Hindlimb muscle (tissue), 1 donor: Measurements from ENCODE around the gene CALHM6. TPM values are rescaled to one million over a fixed set of nuclear protein-coding genes. Genes with fewer than 3 reads are reported as not detected.

Experiments used
- DNase-seq: peaks from one replicate; pipeline ENCODE4 v3.0.0-alpha.2; 2013
- polyA plus RNA-seq: library from polyadenylated mRNA; unstranded; fragments of 120-200 nt; gene quantifications from one replicate; pipeline ENCODE4 v1.2.1, GENCODE V29; 2013; ENCODE audit not compliant: insufficient read length

The CALHM6 gene
- 3.8 TPM for polyA plus RNA-seq

GRCh38 chr6:116461331-116461931 lies at the start of gene CALHM6:
Gene CALHM6, plus strand, starts transcription at chr6:116461375. Its CDS starts 555 bp downstream, at chr6:116461930.
- DNase-seq = no peak

GRCh38 chr6:116412270-116412669 lies 48.9 kb upstream of the CALHM6 start:
- DNase-seq = no peak

- no peak for DNase-seq
These were observed 47.8 kb upstream of the CALHM6 start for GRCh38 chr6:116413357-116413756.

GRCh38 chr6:116417661-116418060 lies 43.5 kb upstream of the CALHM6 start:
- DNase-seq = no peak

GRCh38 chr6:116419069-116419786 lies 41.9 kb upstream of the CALHM6 start:
- no peak for DNase-seq

- DNase-seq = no peak
These were observed 40.8 kb upstream of the CALHM6 start for GRCh38 chr6:116420341-116420740.

GRCh38 chr6:116422238-116422637 lies 38.9 kb upstream of the CALHM6 start:
- DNase-seq = no peak

GRCh38 chr6:116424001-116424400 lies 37.2 kb upstream of the CALHM6 start:
- DNase-seq = no peak

GRCh38 chr6:116426551-116426950 lies 34.6 kb upstream of the CALHM6 start:
- no peak for DNase-seq

- DNase-seq = no peak
These were observed 32.1 kb upstream of the CALHM6 start for GRCh38 chr6:116429111-116429510.

- no peak for DNase-seq
These were observed 30.3 kb upstream of the CALHM6 start for GRCh38 chr6:116430860-116431259.

GRCh38 chr6:116431964-116432595 lies 29.1 kb upstream of the CALHM6 start:
- no peak for DNase-seq

GRCh38 chr6:116433206-116433712 lies 27.9 kb upstream of the CALHM6 start:
- no peak for DNase-seq

- no peak for DNase-seq
These were observed 27.0 kb upstream of the CALHM6 start for GRCh38 chr6:116434056-116434725.

- no peak for DNase-seq
These were observed 24.6 kb upstream of the CALHM6 start for GRCh38 chr6:116436586-116436985.

- no peak for DNase-seq
These were observed 23.5 kb upstream of the CALHM6 start for GRCh38 chr6:116437656-116438055.

GRCh38 chr6:116438590-116439448 lies 22.4 kb upstream of the CALHM6 start:
- DNase-seq = no peak

- no peak for DNase-seq
These were observed 21.6 kb upstream of the CALHM6 start for GRCh38 chr6:116439522-116440051.

- DNase-seq = no peak
These were observed 18.1 kb upstream of the CALHM6 start for GRCh38 chr6:116443105-116443504.

GRCh38 chr6:116444092-116444491 lies 17.1 kb upstream of the CALHM6 start:
- no peak for DNase-seq

GRCh38 chr6:116444575-116444974 lies 16.6 kb upstream of the CALHM6 start:
- no peak for DNase-seq

- DNase-seq = no peak
These were observed 16.1 kb upstream of the CALHM6 start for GRCh38 chr6:116445102-116445501.
